ENCODE results near the gene NOL4L. TPM values are rescaled to one million over a fixed set of nuclear protein-coding genes. Genes with fewer than 3 reads are reported as not detected.

The NOL4L gene
- total RNA-seq, 2 experiments from 2014 or later, result 53.1 to 55.6 TPM

DNA sequence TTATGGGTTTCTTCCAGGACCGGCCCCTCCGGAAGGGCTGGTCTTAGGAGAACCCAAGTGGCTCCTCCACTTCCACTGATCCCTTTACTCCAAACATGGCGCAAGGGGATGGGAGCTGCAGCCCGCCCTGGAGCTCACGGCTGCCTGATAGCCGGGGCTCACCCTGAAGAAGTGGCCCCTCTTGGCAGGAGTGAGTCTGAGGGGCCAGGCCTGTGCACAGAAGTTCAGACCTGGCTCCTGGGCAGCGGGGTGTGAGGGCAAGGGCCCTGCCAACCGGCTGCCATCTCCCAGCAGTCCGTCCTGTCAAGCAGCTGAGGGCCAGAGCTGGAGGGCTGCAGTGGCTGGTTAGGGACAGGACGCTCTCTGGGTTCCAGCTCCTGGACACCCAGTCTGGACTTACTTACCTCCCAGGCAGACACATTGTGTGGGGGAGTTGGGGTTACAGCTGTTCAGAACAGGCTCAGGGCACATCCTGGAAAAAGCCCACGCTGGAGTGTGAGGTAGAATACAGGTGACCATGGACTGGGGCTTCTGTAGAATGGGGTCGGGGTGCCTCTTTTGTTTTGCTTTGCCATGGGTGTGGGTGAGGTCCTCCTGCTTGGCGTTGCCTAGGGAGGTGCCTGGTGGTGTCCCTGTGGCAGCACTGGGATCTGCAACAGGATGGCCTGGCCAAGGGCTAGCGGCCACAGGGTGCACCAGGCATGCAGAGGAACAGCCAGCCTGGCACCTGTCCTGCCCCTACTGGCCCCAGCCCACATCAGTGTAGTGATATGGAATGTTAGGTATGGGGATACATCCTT is 138.6 kb downstream of the NOL4L start:
- Mint-ChIP-seq H3K4me1 (ENCODE audit: low read depth) (peaks cover 24% of the 10 kb centered on the region), H3K27ac (peak overlapping the region; percentile 65), H3K27me3 (no peaks in the 10 kb centered on the region), H3K36me3 (ENCODE audit: low read depth) (peaks cover 73% of the 10 kb centered on the region), H3K9me3 (no peaks in the 10 kb centered on the region), H3K4me3 (no peak overlapping the region)
- Histone ChIP-seq H3K36me3 (ENCODE audit: insufficient read depth, low read length) (peaks cover 85% of the 10 kb centered on the region), H3K4me3 (ENCODE audit: low read length) (no peak overlapping the region), H3K27me3 (ENCODE audit: control insufficient read depth in 1 of 2, insufficient read depth in 2 of 2, low read length in 2 of 2) (no peaks in the 10 kb centered on the region), H3K27ac (ENCODE audit: low read depth in 1 of 2, low read length in 2 of 2) (peak overlapping the region in 1 of 2 donors; percentile 33), H3K4me1 (ENCODE audit: insufficient read depth, low read length) (peaks cover 15% of the 10 kb centered on the region), H3K9me3 (ENCODE audit: control insufficient read depth in 1 of 2, insufficient read depth in 1 of 2, low read length in 2 of 2) (no peaks in the 10 kb centered on the region)
- CTCF ChIA-PET, result interaction anchor here (0.7 kb wide), 1 partner anchor 15 kb away, joined by 3 read pairs; no protein-coding TSS in a partner anchor
- TF ChIP-seq, protein P1, sequence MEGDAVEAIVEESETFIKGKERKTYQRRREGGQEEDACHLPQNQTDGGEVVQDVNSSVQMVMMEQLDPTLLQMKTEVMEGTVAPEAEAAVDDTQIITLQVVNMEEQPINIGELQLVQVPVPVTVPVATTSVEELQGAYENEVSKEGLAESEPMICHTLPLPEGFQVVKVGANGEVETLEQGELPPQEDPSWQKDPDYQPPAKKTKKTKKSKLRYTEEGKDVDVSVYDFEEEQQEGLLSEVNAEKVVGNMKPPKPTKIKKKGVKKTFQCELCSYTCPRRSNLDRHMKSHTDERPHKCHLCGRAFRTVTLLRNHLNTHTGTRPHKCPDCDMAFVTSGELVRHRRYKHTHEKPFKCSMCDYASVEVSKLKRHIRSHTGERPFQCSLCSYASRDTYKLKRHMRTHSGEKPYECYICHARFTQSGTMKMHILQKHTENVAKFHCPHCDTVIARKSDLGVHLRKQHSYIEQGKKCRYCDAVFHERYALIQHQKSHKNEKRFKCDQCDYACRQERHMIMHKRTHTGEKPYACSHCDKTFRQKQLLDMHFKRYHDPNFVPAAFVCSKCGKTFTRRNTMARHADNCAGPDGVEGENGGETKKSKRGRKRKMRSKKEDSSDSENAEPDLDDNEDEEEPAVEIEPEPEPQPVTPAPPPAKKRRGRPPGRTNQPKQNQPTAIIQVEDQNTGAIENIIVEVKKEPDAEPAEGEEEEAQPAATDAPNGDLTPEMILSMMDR (IDR thresholded peaks at IDR 0.05), result no peak
- POLR2A ChIA-PET, result no interaction called here
- ATAC-seq (ENCODE audit: poor library complexity) (no peak), DNase-seq (peak in 2 of 14 experiments; percentile 1 to 30)
- intact Hi-C loops (cut with DNase I, micrococcal nuclease), result loop anchor here in 1 of 2 experiments (5.0 kb wide), 1 partner anchor 36 kb away; no protein-coding TSS in a partner anchor

DNA sequence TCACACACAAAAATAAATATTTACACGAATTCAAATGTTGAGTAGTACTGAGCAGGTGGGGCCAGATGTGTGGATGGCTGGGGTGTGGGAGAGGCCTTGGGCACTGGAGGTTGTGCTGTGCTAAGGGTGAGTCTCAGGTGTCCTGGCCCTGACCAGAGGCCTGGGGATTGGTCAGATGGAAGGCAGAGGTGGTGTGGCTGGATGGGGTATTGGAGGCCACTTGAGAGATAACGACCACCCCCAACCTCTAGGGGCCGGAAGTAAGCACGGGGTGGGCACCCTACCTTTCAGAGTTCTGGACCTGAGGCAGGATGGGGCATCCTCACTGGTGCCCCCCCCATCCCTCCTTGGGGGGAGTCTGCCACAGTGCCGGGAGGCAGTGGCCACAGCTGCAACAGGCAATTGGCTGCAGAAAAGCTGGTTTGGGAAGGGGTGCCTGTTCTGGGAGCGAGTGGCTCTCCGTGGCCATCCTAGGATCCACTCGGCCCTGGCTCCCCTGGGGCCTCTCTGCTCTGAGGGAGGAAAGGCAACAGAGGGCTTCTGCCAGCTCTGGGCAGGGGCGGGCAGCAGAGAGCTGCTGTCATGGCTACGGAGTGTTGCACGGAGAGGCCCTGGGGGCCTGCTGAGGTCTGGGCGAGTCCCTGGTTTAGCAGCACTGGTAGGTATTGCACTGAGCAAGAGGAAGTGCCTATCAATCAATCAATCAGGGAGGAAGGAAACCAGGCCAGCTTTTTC is 139.4 kb downstream of the NOL4L start:
- H3K27ac Mint-ChIP-seq, result peak overlapping the region; percentile 65
- H3K4me1 ChIP-seq (ENCODE audit: insufficient read depth, low read length), result peaks cover 15% of the 10 kb centered on the region
- H3K36me3 Mint-ChIP-seq (ENCODE audit: low read depth), result peaks cover 74% of the 10 kb centered on the region
- ChIA-PET CTCF (no interaction called here), POLR2A (interaction anchor here (1.5 kb wide), 1 partner anchor 39 kb away, joined by 4 read pairs; no protein-coding TSS in a partner anchor)
- H3K36me3 ChIP-seq (ENCODE audit: insufficient read depth, low read length), result peaks cover 80% of the 10 kb centered on the region
- peaks cover 28% of the 10 kb centered on the region for H3K4me1 Mint-ChIP-seq (ENCODE audit: low read depth)
- DNase-seq (peak in 4 of 14 experiments; percentile 0 to 31 (median 22)), ATAC-seq (ENCODE audit: poor library complexity) (no peak)
- TF ChIP-seq, protein P1 (IDR thresholded peaks at IDR 0.05), result no peak
- H3K9me3 ChIP-seq (ENCODE audit: control insufficient read depth in 1 of 2, insufficient read depth in 1 of 2, low read length in 2 of 2), result no peaks in the 10 kb centered on the region
- H3K27me3 ChIP-seq (ENCODE audit: control insufficient read depth in 1 of 2, insufficient read depth in 2 of 2, low read length in 2 of 2), result no peaks in the 10 kb centered on the region
- no peak overlapping the region for H3K4me3 Mint-ChIP-seq
- no peak overlapping the region for H3K27ac ChIP-seq (ENCODE audit: low read depth in 1 of 2, low read length in 2 of 2)
- H3K4me3 ChIP-seq (ENCODE audit: low read length), result no peak overlapping the region
- H3K9me3 Mint-ChIP-seq, result no peaks in the 10 kb centered on the region
- intact Hi-C loops (cut with DNase I, micrococcal nuclease), result loop anchor here in 1 of 2 experiments (5.0 kb wide), 1 partner anchor 37 kb away; no protein-coding TSS in a partner anchor
- H3K27me3 Mint-ChIP-seq, result no peaks in the 10 kb centered on the region

DNA sequence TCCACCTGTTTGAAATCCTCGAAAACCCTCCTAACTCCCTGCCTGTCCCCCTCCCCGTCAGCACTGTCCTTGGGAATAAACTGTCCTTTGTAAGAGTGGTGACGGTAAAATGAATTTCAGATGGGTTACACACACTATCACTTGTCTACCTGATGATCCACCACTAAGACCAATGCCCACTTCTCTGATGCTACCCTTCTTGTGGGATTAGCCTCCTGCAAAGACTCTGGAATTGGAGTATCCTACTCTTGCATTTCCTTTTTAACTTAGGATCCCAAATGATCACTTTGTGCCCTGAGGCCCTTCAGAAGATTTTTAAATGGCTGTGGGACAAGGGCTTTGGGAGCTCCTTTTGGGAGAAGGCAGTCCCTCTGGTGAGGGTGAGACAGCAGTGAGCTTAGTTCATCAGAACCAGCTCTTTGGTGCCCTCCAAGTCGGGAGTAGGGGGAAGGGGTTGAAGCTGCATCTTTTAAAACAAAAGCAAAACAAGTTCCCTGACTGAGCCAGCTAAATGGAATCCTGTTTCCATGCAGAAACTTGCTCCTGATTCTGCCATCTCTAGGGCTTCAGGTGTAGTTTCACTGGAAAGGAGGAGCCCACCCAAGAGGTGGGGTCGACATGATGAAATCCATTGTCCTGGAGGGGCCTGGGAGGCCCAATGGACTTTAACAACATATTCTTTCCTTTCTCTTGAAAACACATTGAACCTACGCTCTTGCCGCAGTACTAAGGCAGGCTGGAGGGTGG is 140.5 kb downstream of the NOL4L start:
- H3K9me3 ChIP-seq (ENCODE audit: control insufficient read depth in 1 of 2, insufficient read depth in 1 of 2, low read length in 2 of 2), result no peaks in the 10 kb centered on the region
- no peaks in the 10 kb centered on the region for H3K27me3 ChIP-seq (ENCODE audit: control insufficient read depth in 1 of 2, insufficient read depth in 2 of 2, low read length in 2 of 2)
- DNase-seq (no peak), ATAC-seq (ENCODE audit: poor library complexity) (no peak)
- intact Hi-C loops (cut with DNase I, micrococcal nuclease), result loop anchor here in 1 of 2 experiments (5.0 kb wide), 2 partner anchors 38 to 63 kb away; no protein-coding TSS in a partner anchor
- no peak overlapping the region for H3K27ac ChIP-seq (ENCODE audit: low read depth in 1 of 2, low read length in 2 of 2)
- Mint-ChIP-seq H3K36me3 (ENCODE audit: low read depth) (peaks cover 73% of the 10 kb centered on the region), H3K27me3 (no peaks in the 10 kb centered on the region), H3K4me1 (ENCODE audit: low read depth) (peaks cover 31% of the 10 kb centered on the region), H3K27ac (peak overlapping the region; percentile 65), H3K9me3 (no peaks in the 10 kb centered on the region), H3K4me3 (no peak overlapping the region)
- ChIA-PET POLR2A (interaction anchor here (0.9 to 1.5 kb wide), 4 partner anchors 28 to 59 kb away, joined by 3 to 5 read pairs (median 4); no protein-coding TSS in a partner anchor), CTCF (interaction anchor here (0.5 kb wide), 1 partner anchor 1065 kb away, joined by 3 read pairs; no protein-coding TSS in a partner anchor)
- H3K4me3 ChIP-seq (ENCODE audit: low read length), result no peak overlapping the region
- TF ChIP-seq, protein P1 (IDR thresholded peaks at IDR 0.05), result no peak
- H3K4me1 ChIP-seq (ENCODE audit: insufficient read depth, low read length), result peaks cover 15% of the 10 kb centered on the region
- peaks cover 74% of the 10 kb centered on the region for H3K36me3 ChIP-seq (ENCODE audit: insufficient read depth, low read length)
